AG09309 (cell line): ENCODE data around the gene NRP1.

Source experiments
- DNase-seq: peaks from one replicate; pipeline ENCODE4 v3.0.0-alpha.2; 2010; ENCODE audit warnings: low read depth
- H3K4me3 ChIP-seq: 2 replicates; pipeline ENCODE4 v1.5.1; 2011; ENCODE audit warnings: mild to moderate bottlenecking, low read depth, low read length, moderate library complexity; ENCODE audit not compliant: control insufficient read depth
- CTCF ChIP-seq: IDR thresholded peaks from 2 replicates; pipeline ENCODE4 v1.5.1; 2011; ENCODE audit warnings: mild to moderate bottlenecking, low read depth, low read length, inconsistent platforms; ENCODE audit not compliant: insufficient read depth, control insufficient read depth; ENCODE audit errors: missing control alignments

The NRP1 gene

GRCh38 chr10:33289776-33290175 is 44.7 kb downstream of the NRP1 start:
- no peak for DNase-seq
- no peak overlapping the region for H3K4me3 ChIP-seq
- TF ChIP-seq CTCF = no peak

GRCh38 chr10:33288127-33288526 is 46.3 kb downstream of the NRP1 start:
- no peak overlapping the region for H3K4me3 ChIP-seq
- DNase-seq = no peak
- TF ChIP-seq CTCF = no peak

GRCh38 chr10:33287112-33287511 is 47.4 kb downstream of the NRP1 start:
- no peak for TF ChIP-seq CTCF
- DNase-seq = no peak
- no peak overlapping the region for H3K4me3 ChIP-seq

- H3K4me3 ChIP-seq = no peak overlapping the region
- no peak for TF ChIP-seq CTCF
- no peak for DNase-seq
Measured at GRCh38 chr10:33286157-33286934, 48.1 kb downstream of the NRP1 start.

- H3K4me3 ChIP-seq = no peak overlapping the region
- no peak for TF ChIP-seq CTCF
- no peak for DNase-seq
Measured at GRCh38 chr10:33284945-33285344, 49.5 kb downstream of the NRP1 start.

- no peak for TF ChIP-seq CTCF
- H3K4me3 ChIP-seq = no peak overlapping the region
- peak; percentile 63 for DNase-seq
Measured at GRCh38 chr10:33279811-33280602, 54.5 kb downstream of the NRP1 start.

GRCh38 chr10:33279276-33279675 is 55.2 kb downstream of the NRP1 start:
- no peak for TF ChIP-seq CTCF
- DNase-seq = no peak
- no peak overlapping the region for H3K4me3 ChIP-seq
